ENCODE data around the gene KDM7A. TPM values are rescaled to one million over a fixed set of nuclear protein-coding genes. Genes with fewer than 3 reads are reported as not detected.

The KDM7A gene
- total and polyA plus RNA-seq, 2 of the 4 experiments (the other 2 are of a cell fraction): 1.5 to 2.3 TPM

DNA sequence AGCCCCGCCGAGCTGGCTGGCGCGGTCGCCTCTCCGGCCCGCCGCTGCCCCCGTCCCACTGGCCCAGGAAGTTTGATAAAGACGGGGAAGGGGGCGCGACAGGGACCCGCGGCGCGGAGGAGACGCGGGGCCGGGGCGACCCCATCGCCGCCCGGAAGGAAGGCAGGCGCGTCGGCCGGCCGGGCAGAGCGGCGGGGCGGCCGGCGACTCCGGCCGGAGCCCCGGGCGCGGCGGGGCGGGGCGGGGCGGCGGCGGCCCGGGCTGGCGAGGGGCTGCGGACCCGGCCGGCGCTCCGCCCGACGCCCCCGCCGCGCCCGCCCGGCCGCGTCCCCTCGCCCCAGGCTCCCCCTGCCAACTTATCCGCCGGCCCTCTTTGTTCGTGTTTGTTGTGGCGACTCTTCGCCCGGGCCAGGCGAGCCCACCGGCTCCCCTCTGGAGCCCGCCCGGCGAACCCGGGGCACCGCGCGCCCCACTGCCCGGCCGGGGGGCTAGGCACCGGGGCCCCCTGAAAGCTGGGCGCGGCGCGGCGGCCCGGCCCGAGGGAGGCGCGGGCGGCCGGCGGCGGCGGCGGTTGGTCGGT, 571 bp downstream of the KDM7A start:
- no peaks in the 10 kb centered on the region for H3K4me1 ChIP-seq (ENCODE audit: control insufficient read depth, insufficient read depth, low read length)
- in situ Hi-C loops (cut with MboI; ENCODE audit: low sequenced_read_pairs): loop anchor here (10.0 kb wide), 1 partner anchor 149 kb away; no protein-coding TSS in a partner anchor
- dilution Hi-C loops (cut with HindIII; ENCODE audit: low sequenced_read_pairs, unreplicated experiment): no loop called here
- 1% methylated on average over 51 of the region's 95 CpGs; no CpG with 5 or more reads in 1 of the 2 experiments for WGBS, 2 experiments (ENCODE audit: extremely low coverage in 2 of 2, insufficient read length in 1 of 2)
- no peak overlapping the region for H3K18ac ChIP-seq (ENCODE audit: low read depth, low read length)
- H3K4me2 ChIP-seq (ENCODE audit: low read depth, low read length): peak overlapping the region; percentile 41; the same call in 1 of the 2 replicates
- H3K27me3 ChIP-seq (ENCODE audit: control insufficient read depth, insufficient read depth, low read length): peaks cover 2% of the 10 kb centered on the region; the same call in 1 of the 2 replicates
- TF ChIP-seq MXI1 (IDR thresholded peaks at IDR 0.05; ENCODE audit: borderline replicate concordance, low read depth, low read length) (no peak), MAFK (IDR thresholded peaks at IDR 0.05; ENCODE audit: low read depth, low read length) (no peak), FOS (IDR thresholded peaks at IDR 0.05; ENCODE audit: low read depth, low read length) (no peak), RFX5 (IDR thresholded peaks at IDR 0.05; ENCODE audit: low read depth, low read length) (no peak), RCOR1 (IDR thresholded peaks at IDR 0.05; ENCODE audit: insufficient replicate concordance, low read length) (no peak), MAZ (IDR thresholded peaks at IDR 0.05; ENCODE audit: borderline replicate concordance, low read depth, low read length) (no peak), CHD1 (IDR thresholded peaks at IDR 0.05; ENCODE audit: low read depth, low read length) (no peak), NFE2L2 (IDR thresholded peaks at IDR 0.05; ENCODE audit: low read depth, low read length) (no peak), CEBPB (IDR thresholded peaks at IDR 0.05; ENCODE audit: low read depth, low read length) (no peak), RAD21 (IDR thresholded peaks at IDR 0.05; ENCODE audit: low read length) (no peak)
- TF ChIP-seq, protein P1, sequence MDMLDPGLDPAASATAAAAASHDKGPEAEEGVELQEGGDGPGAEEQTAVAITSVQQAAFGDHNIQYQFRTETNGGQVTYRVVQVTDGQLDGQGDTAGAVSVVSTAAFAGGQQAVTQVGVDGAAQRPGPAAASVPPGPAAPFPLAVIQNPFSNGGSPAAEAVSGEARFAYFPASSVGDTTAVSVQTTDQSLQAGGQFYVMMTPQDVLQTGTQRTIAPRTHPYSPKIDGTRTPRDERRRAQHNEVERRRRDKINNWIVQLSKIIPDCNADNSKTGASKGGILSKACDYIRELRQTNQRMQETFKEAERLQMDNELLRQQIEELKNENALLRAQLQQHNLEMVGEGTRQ (IDR thresholded peaks at IDR 0.05; ENCODE audit: low read depth, low read length): no peak
- TF ChIP-seq, protein P2, sequence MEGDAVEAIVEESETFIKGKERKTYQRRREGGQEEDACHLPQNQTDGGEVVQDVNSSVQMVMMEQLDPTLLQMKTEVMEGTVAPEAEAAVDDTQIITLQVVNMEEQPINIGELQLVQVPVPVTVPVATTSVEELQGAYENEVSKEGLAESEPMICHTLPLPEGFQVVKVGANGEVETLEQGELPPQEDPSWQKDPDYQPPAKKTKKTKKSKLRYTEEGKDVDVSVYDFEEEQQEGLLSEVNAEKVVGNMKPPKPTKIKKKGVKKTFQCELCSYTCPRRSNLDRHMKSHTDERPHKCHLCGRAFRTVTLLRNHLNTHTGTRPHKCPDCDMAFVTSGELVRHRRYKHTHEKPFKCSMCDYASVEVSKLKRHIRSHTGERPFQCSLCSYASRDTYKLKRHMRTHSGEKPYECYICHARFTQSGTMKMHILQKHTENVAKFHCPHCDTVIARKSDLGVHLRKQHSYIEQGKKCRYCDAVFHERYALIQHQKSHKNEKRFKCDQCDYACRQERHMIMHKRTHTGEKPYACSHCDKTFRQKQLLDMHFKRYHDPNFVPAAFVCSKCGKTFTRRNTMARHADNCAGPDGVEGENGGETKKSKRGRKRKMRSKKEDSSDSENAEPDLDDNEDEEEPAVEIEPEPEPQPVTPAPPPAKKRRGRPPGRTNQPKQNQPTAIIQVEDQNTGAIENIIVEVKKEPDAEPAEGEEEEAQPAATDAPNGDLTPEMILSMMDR (conservative IDR thresholded peaks at IDR 0.05; ENCODE audit: low read depth, low read length): no peak
- H3K56ac ChIP-seq (ENCODE audit: extremely low read depth, insufficient read depth, low read length): no peak overlapping the region
- no TSS peak for BruUV-seq (replicated peaks)
- no peak overlapping the region for H2BK15ac ChIP-seq (ENCODE audit: low read depth, low read length)
- H2AK5ac ChIP-seq (ENCODE audit: low read depth, low read length): no peak overlapping the region
- ChIA-PET POLR2A (ENCODE audit: unreplicated experiment) (no interaction called here), CTCF (interaction anchor here (1.0 kb wide), 1 partner anchor 16 kb away, joined by 3 read pairs; no protein-coding TSS in a partner anchor)
- H2AK9ac ChIP-seq (replicated peaks; ENCODE audit: low read depth, low read length, poor library complexity): peak overlapping the region; percentile 9
- H3K23ac ChIP-seq (ENCODE audit: low read depth, low read length): no peak overlapping the region
- no peak overlapping the region for H3K14ac ChIP-seq (replicated peaks; ENCODE audit: low read depth, low read length)
- no peak overlapping the region for H4K5ac ChIP-seq (ENCODE audit: low read depth, low read length)
- H3K27ac ChIP-seq (ENCODE audit: insufficient read depth, low read length): peak overlapping the region; percentile 53
- H4K20me1 ChIP-seq (ENCODE audit: insufficient read depth, low read length): peaks cover 5% of the 10 kb centered on the region; the same call in 1 of the 2 replicates
- H3K4me3 ChIP-seq (ENCODE audit: insufficient read depth, low read depth, low read length): peak overlapping the region; percentile 55
- H3K4ac ChIP-seq (ENCODE audit: low read depth, low read length): no peak overlapping the region
- H3K9me3 ChIP-seq (ENCODE audit: control insufficient read depth, insufficient read depth, low read length): 0 out of 2 replicates have a peak, but pooled peaks cover 2% of the 10 kb centered on the region
- no peak overlapping the region for H4K8ac ChIP-seq (ENCODE audit: low read depth in 2 of 2, low read length in 2 of 2)
- H2BK20ac ChIP-seq (ENCODE audit: low read depth, low read length): no peak overlapping the region
- H2BK5ac ChIP-seq (ENCODE audit: low read depth, low read length, poor library complexity, severe bottlenecking): peak overlapping the region; percentile 78
- DNase-seq (no peak), ATAC-seq (ENCODE audit: low read depth) (peak; percentile 2)
- intact Hi-C loops (cut with micrococcal nuclease): loop anchor here (2.0 to 5.0 kb wide), 2 partner anchors 117 to 166 kb away; no protein-coding TSS in a partner anchor
- H3K9ac ChIP-seq (ENCODE audit: low read depth, low read length): peak overlapping the region; percentile 60
- H3K79me1 ChIP-seq (ENCODE audit: low read depth in 1 of 2, low read length in 2 of 2): peaks cover 6 to 16% of the 10 kb centered on the region in 2 experiments; a peak in 2 of 4 replicates
- H3K36me3 ChIP-seq (ENCODE audit: control insufficient read depth, insufficient read depth, low read length): no peaks in the 10 kb centered on the region
- H3K9me1 ChIP-seq (ENCODE audit: insufficient read depth, low read length): 0 out of 2 replicates have a peak, but pooled peaks cover 2% of the 10 kb centered on the region
- H2BK120ac ChIP-seq (ENCODE audit: low read depth, low read length): no peak overlapping the region
- H4K91ac ChIP-seq (ENCODE audit: insufficient read depth, low read depth, low read length): no peak overlapping the region
- peak overlapping the region; percentile 96 for H2AFZ ChIP-seq (replicated peaks; ENCODE audit: low read length, poor library complexity)
